T-helper 2 cell treated with Interferon-gamma antibody and Interleukin-4, amounts not matched to agents 100 ng/mL and 5 ng/mL, for 36 hours (primary cell): ENCODE data around the gene ASCL2. TPM values are rescaled to one million over a fixed set of nuclear protein-coding genes. Genes with fewer than 3 reads are reported as not detected.

Source experiments
- intact Hi-C: fragments of 100-400 bp; cut with micrococcal nuclease; formaldehyde crosslinking; loops from one replicate; pipeline ENCODE4 v1.15.1; 2023
- total RNA-seq: library from RNA; stranded (reverse); gene quantifications from 2 replicates; pipeline ENCODE4 v1.2.3, GENCODE V29; 2022

ASCL2 gene
- total RNA-seq, 1 donor from 2014 or later, result 0.11 TPM

GRCh38 chr11:2309251-2310072 is 39.1 kb upstream of the ASCL2 start:
- intact Hi-C loops, result loop anchor here (10.0 kb wide), 1 partner anchor 595 kb away; a partner anchor contains a TSS

DNA sequence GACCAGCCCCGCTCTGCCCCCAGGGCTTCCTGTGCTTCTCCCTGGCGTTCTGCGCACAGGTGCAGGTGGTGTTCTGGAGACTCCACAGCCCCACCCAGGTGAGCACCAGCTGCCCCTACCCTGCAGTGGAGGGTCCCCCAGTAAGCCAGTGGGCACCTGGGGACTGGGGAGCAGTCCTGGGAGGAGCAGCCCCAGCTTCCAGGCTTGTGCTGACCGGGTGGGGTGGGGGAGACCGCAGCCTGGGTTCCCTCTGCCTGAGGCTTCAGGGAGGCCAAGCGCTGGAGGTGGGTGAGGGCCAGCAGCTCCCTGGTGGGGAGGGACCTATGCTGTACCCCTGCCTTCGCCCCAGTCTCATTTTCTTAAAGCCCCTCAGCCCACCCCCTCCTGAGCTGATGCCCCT is 38.3 kb upstream of the ASCL2 start:
- intact Hi-C loops, result loop anchor here (10.0 kb wide), 1 partner anchor 596 kb away; a partner anchor contains a TSS

DNA sequence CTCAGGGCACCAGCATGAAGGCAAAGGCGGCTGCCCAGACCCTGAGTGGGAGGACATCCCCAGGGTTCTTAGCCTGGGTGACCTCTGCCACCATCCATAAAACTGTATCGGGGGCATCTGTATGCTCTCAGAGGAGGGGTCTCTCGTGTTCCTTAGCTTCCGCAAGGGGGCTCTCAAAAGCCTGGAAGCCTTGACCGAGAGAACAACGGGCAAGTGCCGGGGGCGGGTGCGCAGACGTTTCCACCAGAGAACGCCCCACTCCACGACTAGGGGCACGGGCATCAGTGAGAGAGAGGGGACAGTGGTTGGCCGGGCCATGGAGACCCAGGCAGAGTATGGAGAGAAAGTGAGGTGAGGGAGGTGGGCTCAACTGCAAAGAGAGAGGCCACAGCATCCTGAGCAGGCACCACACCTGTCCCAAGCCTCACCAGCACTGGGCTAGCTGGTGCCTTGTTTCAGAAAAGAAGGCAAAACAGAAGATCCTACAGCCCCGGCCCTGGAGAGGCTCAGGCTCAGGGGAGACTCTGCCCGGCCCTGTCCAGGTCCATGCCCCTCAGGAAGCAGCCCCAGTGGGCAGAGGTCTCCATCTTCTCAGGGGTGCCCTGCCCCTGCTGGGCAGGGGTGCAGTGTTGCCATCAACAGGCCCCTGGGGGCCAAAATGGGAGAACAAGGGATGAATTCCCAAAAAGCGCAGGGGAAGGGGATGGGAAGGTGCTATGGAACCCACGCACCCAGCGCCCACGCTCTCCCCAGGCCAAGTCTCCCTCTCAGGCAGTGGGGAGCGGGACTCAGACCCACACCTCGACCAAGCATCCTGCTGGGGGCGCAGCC is 37.3 kb upstream of the ASCL2 start:
- intact Hi-C loops, result loop anchor here (10.0 kb wide), 1 partner anchor 597 kb away; a partner anchor contains a TSS

DNA sequence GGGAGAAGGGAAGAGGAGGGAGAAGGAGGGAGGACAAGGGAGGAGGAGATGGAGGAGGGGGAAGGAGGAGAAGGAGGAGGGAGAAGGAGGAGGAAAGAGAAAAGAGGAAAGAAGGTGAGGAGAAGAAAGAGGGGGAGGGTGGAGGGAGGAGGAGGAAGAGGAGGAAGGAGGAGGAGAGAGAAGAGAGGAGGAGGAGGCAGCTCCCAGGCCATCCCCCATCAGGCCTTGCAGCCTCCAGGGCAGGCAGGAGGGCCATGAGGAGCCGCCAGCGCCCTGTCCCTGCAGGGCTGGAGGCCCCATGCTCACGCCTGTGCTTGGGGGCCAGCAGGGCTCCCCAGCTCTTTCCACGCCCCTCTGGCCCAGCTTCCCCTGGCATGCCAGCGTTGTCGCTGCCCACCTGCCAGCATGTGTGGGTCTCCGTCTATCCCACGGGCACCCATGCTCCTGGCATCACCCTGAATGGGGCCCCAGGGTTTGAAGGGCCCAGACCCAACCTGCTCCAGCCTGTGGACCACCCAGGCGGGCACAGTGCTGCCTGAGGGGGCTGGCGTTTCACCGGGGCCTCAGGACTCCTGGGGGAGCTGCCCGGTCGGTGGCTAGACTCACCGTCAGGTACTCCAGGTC is 36.6 kb upstream of the ASCL2 start:
- intact Hi-C loops, result loop anchor here (10.0 kb wide), 1 partner anchor 598 kb away; a partner anchor contains a TSS

DNA sequence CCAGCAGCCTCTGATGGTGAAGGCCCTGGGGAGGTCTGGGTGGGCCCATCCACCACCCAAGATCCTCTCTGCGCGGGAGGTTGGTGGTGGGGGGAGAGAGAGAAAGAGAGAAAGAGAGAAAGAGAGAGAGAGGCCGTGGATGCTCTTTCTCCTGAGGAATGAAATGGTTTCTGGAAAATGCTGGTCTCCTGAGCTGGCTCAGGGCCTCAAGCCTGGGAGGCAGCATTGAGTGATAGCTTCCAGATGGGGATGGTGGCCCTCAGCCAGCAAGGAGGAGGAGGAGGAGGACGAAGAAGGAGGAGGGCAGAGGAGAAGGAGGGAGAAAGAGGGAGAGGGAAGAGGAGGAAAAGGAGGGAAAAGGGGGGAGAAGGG is 36.0 kb upstream of the ASCL2 start:
- intact Hi-C loops, result loop anchor here (10.0 kb wide), 1 partner anchor 598 kb away; a partner anchor contains a TSS

DNA sequence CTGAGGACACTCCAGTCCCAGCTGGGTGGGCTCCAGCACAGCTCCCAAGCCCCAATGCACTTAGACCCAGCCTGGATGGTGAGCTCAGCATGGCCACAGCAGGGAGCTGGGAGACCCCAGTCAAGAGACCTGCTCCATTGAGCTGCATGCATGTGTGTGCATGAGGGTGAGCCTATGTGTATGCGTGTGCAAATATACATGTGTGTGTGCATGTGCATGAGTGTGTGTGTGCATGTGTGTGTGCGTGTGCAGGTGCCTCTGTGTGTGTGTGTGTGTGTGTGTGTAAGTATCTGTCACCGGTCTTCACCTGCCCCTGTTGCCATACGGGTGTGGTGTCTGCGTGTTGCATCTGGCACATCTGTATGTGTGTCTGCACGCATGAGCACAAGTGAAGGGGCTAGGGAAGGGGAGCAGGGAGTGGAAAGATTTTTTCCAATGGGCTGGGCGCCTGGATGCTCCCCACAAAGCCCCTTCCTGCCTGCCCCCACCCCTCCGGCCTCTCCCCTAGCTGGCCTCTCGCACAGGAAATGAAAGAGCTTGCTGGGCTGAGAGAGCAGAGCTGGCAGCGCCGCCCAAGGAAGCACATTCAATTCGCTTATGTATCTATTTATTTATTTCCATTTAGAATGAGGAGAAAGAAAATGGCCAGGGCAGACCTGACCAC is 35.5 kb upstream of the ASCL2 start:
- intact Hi-C loops, result loop anchor here (1.0 to 10.0 kb wide), 4 partner anchors 94 to 599 kb away; partner anchors contain the start of gene TSSC4

GRCh38 chr11:2305140-2305778 is 34.9 kb upstream of the ASCL2 start:
- intact Hi-C loops, result loop anchor here (1.0 to 10.0 kb wide), 4 partner anchors 95 to 600 kb away; partner anchors contain the start of gene TSSC4

- intact Hi-C loops, result loop anchor here (1.0 to 10.0 kb wide), 4 partner anchors 96 to 600 kb away; partner anchors contain the start of gene TSSC4
Observed at GRCh38 chr11:2304506-2305139, 34.2 kb upstream of the ASCL2 start.

- intact Hi-C loops, result loop anchor here (2.0 to 10.0 kb wide), 3 partner anchors 73 to 601 kb away; partner anchors contain the start of gene CD81
Observed at GRCh38 chr11:2303627-2304505, 33.5 kb upstream of the ASCL2 start.

DNA sequence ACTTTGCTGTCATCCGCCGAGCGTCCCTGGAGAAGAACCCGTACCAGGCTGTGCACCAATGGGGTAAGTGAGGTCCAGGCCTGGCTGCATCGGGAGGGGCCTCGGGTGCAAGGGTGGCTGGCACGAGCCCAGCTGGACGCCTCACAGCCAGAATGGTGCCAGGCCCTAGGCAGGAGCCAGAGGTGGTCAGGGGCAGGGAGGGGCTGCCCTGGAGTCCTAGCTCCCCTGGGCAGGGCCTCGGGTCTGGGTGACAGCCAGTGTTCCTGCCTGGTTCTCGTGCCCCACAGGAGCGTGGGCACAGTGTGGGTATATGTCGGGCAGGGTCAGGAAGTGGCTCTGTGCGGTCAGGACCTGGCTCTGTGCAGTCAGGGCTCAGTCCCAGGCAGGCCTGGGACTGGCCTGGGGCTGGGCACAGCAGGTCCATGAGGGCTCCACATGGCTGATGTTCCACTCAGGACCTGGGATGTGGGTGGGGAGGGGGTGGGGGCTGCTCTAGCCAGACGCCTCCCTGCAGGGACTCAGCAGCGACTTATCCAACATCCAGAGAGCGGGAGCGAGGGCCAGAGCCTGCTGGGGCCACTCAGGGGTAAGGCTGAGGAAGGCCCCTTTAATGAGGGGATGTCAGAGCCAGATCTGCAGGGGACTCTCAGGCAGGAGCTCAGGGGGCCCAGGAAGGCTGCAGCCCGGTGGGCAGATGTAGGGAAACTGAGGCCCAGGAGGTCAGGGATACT is 32.7 kb upstream of the ASCL2 start:
- intact Hi-C loops, result loop anchor here (2.0 to 10.0 kb wide), 3 partner anchors 74 to 602 kb away; partner anchors contain the start of gene CD81

DNA sequence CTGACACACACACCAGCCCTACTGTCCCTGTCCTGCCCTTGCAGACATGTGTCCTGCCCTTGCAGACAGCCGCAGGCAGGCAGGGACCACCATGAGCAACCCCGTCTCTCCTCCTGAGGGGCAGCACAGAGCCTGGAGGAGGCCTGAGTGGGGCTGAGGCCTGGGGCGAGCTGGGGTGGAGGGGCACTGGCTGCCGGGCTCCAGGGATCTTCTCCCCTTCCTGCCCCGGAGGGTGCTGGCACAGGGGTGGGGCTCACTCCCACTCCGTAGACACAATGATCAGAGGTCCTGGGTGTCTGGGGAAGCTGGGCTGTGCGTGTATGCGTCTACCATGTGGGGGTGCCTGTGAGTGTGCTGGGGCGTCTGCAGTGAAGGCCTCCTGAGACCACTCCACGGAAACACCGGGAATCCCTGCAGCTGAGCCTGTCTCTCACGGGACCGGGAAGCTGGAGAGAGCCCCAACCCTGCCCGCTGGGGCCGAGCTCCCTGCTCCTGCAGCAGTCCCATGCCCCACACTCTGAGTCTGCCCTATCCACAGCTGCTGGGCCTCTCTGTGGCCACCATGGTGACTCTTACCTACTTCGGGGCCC is 32.0 kb upstream of the ASCL2 start:
- intact Hi-C loops, result loop anchor here (2.0 to 10.0 kb wide), 3 partner anchors 74 to 602 kb away; partner anchors contain the start of gene CD81

GRCh38 chr11:2301631-2302305 is 31.4 kb upstream of the ASCL2 start, which contains the start of the genes C11orf21 and TSPAN32:
TSS of gene C11orf21 (minus strand) at chr11:2301918. CDS start at chr11:2301808, 110 bp downstream.
TSS of gene TSPAN32 (plus strand) at chr11:2302013. CDS start at chr11:2302150, 137 bp downstream.
- intact Hi-C loops, result loop anchor here (1.0 to 10.0 kb wide), 5 partner anchors 75 to 603 kb away; partner anchors contain the start of genes CD81 and TSSC4

GRCh38 chr11:2300936-2301630 is 30.7 kb upstream of the ASCL2 start:
- intact Hi-C loops, result loop anchor here (1.0 to 10.0 kb wide), 3 partner anchors 99 to 604 kb away; partner anchors contain the start of gene TSSC4

DNA sequence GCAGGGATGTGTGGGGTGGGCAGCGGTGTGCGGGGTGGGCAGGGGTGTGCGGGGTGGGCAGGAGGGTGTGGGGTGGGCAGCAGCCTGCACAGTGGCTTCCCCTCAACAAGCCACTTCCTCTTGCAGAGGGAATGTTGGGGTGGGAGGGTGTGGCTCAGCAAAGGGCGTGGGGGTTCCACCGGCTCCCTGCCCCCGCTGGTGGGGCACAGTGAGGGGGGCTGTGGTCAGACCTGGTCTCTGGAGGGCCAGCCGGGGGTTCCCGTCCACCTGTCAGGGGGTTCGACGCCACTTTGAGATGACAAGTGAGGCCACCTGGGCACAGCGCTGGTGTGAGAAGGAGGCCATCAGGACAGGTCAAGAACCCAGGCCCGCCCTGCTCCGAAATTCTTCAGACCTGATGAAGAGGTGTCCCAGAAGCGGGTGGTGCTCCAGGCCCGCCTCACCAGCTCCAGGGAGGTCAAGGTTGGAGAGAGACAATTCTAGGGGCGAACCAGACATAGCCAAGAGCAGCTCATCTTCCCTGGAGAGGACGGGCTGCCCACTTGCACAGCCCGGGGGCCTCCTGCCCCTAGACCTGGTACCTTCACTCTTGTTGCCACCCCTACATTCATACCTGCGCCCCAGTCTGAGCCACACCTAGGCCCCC is 30.0 kb upstream of the ASCL2 start:
- intact Hi-C loops, result loop anchor here (2.0 to 10.0 kb wide), 2 partner anchors 104 to 604 kb away; a partner anchor contains a TSS

- intact Hi-C loops, result loop anchor here (2.0 to 10.0 kb wide), 2 partner anchors 103 to 605 kb away; a partner anchor contains a TSS
Observed at GRCh38 chr11:2299773-2300172, 29.4 kb upstream of the ASCL2 start.
